ENCODE results near the gene CYTH3.
"Not testable (repeated sequence)": the region's sequence is repeated elsewhere in the genome, so short reads cannot be mapped to it uniquely, and the experiment has no call there.

Gene CYTH3

GRCh38 chr7:6256677-6257535 is 15.5 kb downstream of the CYTH3 start:
- peak; percentile 79 to 97 (median 93) for DNase-seq

DNA sequence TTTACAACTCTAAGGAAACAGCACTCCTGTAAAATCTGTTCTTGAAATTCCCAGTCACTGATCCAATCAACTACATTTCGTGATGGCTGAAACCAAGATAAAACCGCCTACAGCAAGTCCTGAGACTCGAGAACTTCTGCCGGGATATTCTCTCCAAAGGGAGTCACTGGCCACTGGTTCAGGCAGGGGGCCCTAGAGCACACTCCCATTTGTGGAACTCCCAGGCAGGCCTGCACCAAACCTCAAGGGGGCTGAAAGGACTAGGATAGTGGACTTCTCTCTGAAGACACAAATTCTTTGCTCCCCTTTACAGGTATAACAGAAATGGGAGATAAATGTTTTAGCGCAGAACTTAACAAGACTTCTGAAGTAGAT is 16.3 kb downstream of the CYTH3 start:
- peak in 2 of 3 donors; percentile 13 to 31 for DNase-seq

GRCh38 chr7:6254866-6255265 is 17.6 kb downstream of the CYTH3 start:
- no peak for DNase-seq

DNA sequence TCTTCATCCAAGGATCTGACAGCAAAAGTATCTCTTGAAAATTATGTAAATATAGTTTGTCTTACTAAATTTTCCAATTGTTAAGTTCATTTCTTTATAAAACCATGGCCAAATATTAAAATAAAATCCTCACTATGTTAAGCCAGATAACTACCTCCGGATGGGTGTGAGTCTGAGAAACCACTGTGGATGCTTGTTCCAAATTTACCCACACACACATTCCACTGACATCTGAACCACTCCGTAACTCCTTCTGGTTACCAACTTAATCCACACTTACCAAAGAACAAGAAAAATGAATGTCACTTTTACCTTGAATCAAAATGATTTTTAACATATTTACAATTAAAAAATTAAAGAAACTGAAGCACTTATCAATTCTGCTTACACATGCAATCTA is 19.7 kb downstream of the CYTH3 start:
- DNase-seq: no peak

DNA sequence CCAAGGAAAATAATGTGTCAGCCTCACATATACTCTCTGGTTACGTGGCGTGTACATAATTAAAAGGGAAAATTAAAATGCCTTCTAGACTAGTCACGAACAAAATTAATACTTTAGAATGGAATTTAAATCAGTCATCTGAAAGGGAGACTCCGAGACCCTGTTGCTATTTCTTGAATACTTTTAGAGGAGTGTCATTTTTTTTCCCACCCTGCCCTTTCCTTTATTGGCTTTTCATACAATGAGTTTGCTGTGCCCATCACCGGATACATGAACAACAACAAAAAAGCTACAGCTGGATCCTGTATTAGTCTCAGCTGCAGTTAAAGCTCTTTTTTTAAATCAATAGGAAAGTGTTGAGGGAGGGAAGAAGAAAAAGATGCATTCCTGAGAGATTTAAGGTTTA is 20.1 kb downstream of the CYTH3 start:
- DNase-seq: no peak

- DNase-seq: no peak
These were observed 20.8 kb downstream of the CYTH3 start for GRCh38 chr7:6251653-6252052.

GRCh38 chr7:6250364-6250833 is 22.0 kb downstream of the CYTH3 start:
- no peak for DNase-seq

- DNase-seq: no peak
These were observed 23.4 kb downstream of the CYTH3 start for GRCh38 chr7:6249043-6249442.

- DNase-seq: peak; percentile 54 to 72 (median 67)
These were observed 23.8 kb downstream of the CYTH3 start for GRCh38 chr7:6248581-6248980.

DNA sequence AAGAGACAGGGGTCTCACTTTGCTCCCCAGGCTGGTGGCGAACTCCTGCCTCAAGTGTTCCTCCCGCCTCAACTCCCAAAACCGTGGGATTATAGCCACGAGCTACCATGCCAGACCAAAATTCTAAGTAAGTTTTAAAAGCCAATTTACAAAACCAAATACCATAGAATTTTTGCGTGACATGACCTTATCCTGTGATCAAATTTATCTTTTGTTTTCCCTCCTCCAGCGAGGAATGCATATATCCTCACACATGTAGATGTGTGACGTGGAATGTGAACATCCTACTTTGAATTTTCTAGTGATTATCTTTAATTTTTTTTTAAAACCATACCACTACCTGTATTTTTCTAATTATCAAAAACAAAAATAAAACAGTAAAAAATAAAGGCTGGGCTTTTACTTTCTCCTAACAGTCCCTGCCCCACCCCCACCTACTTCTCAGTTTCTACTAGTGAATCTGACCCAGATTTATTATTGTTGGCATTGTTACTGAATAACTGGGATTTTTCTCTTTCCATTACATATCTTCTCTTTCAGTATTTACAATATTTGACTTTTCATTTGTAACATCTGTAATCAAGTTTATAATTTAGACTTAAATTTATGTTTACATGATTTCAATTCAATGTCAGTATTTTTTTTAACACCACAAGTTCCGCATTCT is 26.0 kb downstream of the CYTH3 start:
- no peak for DNase-seq

DNA sequence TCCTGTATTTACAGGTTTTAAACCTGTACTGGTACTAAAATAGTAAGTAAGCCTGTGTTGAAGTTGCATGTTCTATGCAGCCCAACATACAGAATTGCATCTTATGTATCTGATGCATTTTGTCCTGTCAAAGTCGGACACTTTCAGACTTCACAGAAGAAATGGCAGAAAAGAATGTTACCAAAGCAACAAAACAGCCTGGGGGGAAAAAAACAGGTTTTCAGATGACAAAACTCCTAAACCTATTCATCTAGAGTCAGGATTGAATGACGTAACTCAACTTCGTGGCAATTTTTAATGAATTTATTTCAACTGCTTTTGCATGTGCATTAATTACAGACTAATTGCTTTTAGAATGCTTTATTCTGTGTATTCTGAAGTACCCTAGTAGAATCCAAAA is 28.4 kb downstream of the CYTH3 start:
- no peak for DNase-seq

DNA sequence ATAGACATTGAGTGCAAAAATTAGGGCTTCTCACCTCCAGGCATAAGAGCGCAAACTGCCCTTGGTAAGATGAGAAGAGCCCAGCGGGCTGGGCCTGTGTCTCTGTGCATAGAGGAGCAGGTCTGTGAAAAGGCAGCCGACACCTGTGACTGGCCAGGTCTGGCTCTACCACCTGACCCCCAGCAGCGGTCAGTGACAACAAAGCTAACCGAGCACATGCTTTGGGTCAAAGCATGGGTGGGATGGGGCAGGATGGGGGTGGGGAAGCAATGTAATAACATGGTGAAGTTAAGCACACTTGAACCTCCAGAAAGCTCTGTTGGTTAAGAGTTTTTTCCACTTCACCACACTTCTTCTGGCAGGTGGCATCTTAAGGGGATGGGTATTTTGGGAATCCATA is 29.3 kb downstream of the CYTH3 start:
- DNase-seq: no peak

DNA sequence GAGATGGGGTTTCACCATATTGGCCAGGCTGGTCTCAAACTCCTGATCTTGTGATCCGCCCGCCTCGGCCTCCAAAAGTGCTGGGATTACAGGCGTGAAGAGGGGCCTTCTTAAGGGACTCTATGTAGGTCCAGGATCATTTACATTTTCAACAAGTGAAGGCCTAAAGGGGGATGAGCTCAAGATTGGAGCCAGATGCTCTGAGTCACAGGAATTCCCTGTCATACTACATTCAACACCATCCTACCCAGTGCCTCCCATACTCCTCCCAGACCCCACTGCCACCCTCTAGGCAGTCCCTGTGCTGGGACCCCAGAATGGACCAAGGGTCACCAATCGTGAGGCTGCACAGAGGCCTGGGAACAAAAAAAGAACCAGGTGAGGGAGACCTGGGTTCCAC is 29.9 kb downstream of the CYTH3 start:
- peak; percentile 16 to 39 (median 37) for DNase-seq

GRCh38 chr7:6241607-6241973 is 30.8 kb downstream of the CYTH3 start:
- DNase-seq: no peak

GRCh38 chr7:6238309-6238925 is 34.0 kb downstream of the CYTH3 start:
- no peak for DNase-seq

- DNase-seq: no peak
These were observed 34.7 kb downstream of the CYTH3 start for GRCh38 chr7:6237730-6238129.

- no peak for DNase-seq
These were observed 35.4 kb downstream of the CYTH3 start for GRCh38 chr7:6237011-6237410.

- DNase-seq: no peak
These were observed 37.2 kb downstream of the CYTH3 start for GRCh38 chr7:6235029-6235871.

- peak; percentile 33 to 46 (median 41) for DNase-seq
These were observed 38.0 kb downstream of the CYTH3 start for GRCh38 chr7:6234384-6234783.

GRCh38 chr7:6232534-6232933 is 39.9 kb downstream of the CYTH3 start:
- DNase-seq: peak; percentile 74 to 77 (median 74)

DNA sequence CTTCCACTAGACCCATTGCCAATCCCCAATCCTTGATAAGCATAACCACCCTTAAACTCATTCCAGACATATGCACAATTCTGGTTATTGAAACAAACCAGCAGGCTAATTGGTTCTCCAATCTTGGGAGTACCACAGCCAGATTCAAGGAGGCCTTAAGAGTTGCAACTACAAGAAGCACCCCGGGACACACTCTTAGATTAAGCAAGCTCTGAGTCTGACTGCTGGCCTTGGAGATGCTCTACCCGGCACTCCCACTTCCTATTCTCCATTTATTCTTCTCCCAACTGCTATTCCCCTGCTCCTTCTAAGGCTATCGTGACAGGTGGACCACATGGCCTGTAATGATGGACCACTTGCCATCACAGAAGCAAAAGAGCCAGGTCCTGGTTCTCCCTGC is 40.3 kb downstream of the CYTH3 start:
- DNase-seq: peak in 2 of 3 donors; percentile 20 to 29

DNA sequence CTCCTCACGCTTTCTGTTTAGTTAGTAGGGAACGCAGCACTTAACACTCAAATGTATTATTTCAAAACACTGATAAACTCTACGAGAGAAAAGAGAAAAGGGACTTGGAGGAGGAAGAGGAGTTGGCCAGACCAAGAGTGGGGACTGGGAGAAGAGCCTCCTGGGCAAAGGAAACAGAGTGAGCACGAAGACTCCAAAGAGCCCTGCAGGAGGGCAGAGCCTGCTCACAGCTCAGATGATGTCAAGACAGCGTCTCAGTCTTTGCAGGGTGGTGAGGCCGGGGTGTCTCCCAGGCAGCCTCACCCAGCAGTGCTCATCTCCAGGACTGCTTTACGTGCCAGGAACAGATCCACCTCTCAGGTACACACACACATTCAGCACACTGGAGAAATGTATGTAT is 41.2 kb downstream of the CYTH3 start:
- no peak for DNase-seq

- DNase-seq: not testable (repeated sequence)
These were observed 43.1 kb downstream of the CYTH3 start for GRCh38 chr7:6229284-6229683.
